ENCODE results near the gene PCDH1. TPM values are rescaled to one million over a fixed set of nuclear protein-coding genes. Genes with fewer than 3 reads are reported as not detected.

The PCDH1 gene
- total and polyA plus RNA-seq, 2 of the 8 experiments (the other 6 are each of a cell fraction or from before 2014, with no cell fraction given) = 101 to 102 TPM

GRCh38 chr5:141850244-141850768 lies 27.9 kb downstream of the PCDH1 start:
- peaks cover 8% of the 10 kb centered on the region; the same call in 1 of the 2 replicates for H3K23me2 ChIP-seq (ENCODE audit: low read depth, low read length)
- peak overlapping the region; percentile 97 for H2BK12ac ChIP-seq (ENCODE audit: low read depth, low read length)
- H3K9me3 ChIP-seq (ENCODE audit: insufficient read depth in 2 of 2, low read depth in 1 of 2, low read length in 1 of 2) = no peaks in the 10 kb centered on the region
- ChIA-PET CTCF (ENCODE audit: partially characterized antibody) (interaction anchor here (0.6 to 17.3 kb wide), 12 partner anchors 8 to 180 kb away, joined by 3 to 273 read pairs (median 4); partner anchors contain the start of gene PCDH1), POLR2A (ENCODE audit: partially characterized antibody) (interaction anchor here (0.9 to 10.7 kb wide), 13 partner anchors 9 to 158 kb away, joined by 3 to 173 read pairs (median 5); partner anchors contain the start of gene PCDH1)
- H3K14ac ChIP-seq (ENCODE audit: insufficient read length) = no peak overlapping the region
- peak overlapping the region; percentile 99 for H4K8ac ChIP-seq (ENCODE audit: extremely low read depth, insufficient read depth, low read length)
- H3K4me3 ChIP-seq (ENCODE audit: extremely low read depth in 1 of 4, insufficient read depth in 2 of 4, low read depth in 3 of 4, low read length in 4 of 4) = peak overlapping the region; percentile 47 to 78 (median 70)
- peaks cover 2 to 14% (median 6%) of the 10 kb centered on the region in 4 experiments; a peak in 5 of 8 replicates for H3K36me3 ChIP-seq (ENCODE audit: control insufficient read depth in 2 of 4, insufficient read depth in 4 of 4, low read length in 3 of 4)
- peak overlapping the region; percentile 67; the same call in 1 of the 2 replicates for H2AK5ac ChIP-seq (ENCODE audit: low read depth, low read length)
- FAIRE-seq (no peak), DNase-seq (ENCODE audit: low read depth in 1 of 2, low spot score in 2 of 2) (no peak)
- WGBS, 2 experiments (ENCODE audit: extremely low coverage in 1 of 2, insufficient coverage in 1 of 2, insufficient read length in 1 of 2, insufficient replicate concordance in 2 of 2, low coverage in 1 of 2, low lambda C conversion rate in 2 of 2, missing lambda C conversion rate in 1 of 2) = 1% methylated on average over 18 of the region's 36 CpGs; no CpG with 5 or more reads in 1 of the 2 experiments
- no peak overlapping the region for H3K23ac ChIP-seq (ENCODE audit: insufficient read length)
- H4K20me1 ChIP-seq (replicated peaks in 1 of 2; ENCODE audit: control insufficient read depth in 1 of 2, insufficient read depth in 2 of 2, low read length in 2 of 2) = no peaks in the 10 kb centered on the region
- no peak overlapping the region; the same call in 1 of the 2 replicates for H2BK20ac ChIP-seq (ENCODE audit: low read length)
- H2BK5ac ChIP-seq (ENCODE audit: low read depth, low read length) = peak overlapping the region; percentile 99
- peak overlapping the region; percentile 86 to 97 (median 92) for H3K9ac ChIP-seq (replicated peaks in 1 of 4; ENCODE audit: extremely low read depth in 1 of 4, low read depth in 3 of 4, low read length in 3 of 4)
- H2BK15ac ChIP-seq (ENCODE audit: low read length) = peak overlapping the region; percentile 88; the same call in 1 of the 2 replicates
- H2BK120ac ChIP-seq (replicated peaks; ENCODE audit: low read depth, low read length) = peak overlapping the region; percentile 30
- peak overlapping the region; percentile 91 for H3K56ac ChIP-seq (replicated peaks; ENCODE audit: insufficient read length, low read depth, low read length)
- H3K4me1 ChIP-seq (replicated peaks in 1 of 4; ENCODE audit: control insufficient read depth in 3 of 4, insufficient read depth in 4 of 4, low read length in 3 of 4) = peaks cover 20 to 50% (median 39%) of the 10 kb centered on the region in 4 experiments
- H2AFZ ChIP-seq (ENCODE audit: low read length) = no peak overlapping the region
- H3K4me2 ChIP-seq (ENCODE audit: insufficient read depth in 1 of 2, low read depth in 2 of 2, low read length in 2 of 2) = peak overlapping the region; percentile 80 to 100
- H3K18ac ChIP-seq (ENCODE audit: extremely low read depth, low read length) = peak overlapping the region; percentile 88; the same call in 1 of the 2 replicates
- peak; percentile 41; the same call in 1 of the 2 replicates for TF ChIP-seq NRF1 (IDR thresholded peaks at IDR 0.05; ENCODE audit: low read depth, low read length)
- TF ChIP-seq CTBP2 (IDR thresholded peaks at IDR 0.05; ENCODE audit: borderline replicate concordance, insufficient read depth, insufficient read length, low read length) = no peak
- H3K79me2 ChIP-seq (ENCODE audit: control insufficient read depth in 1 of 2, insufficient read depth in 2 of 2, low read length in 2 of 2) = peaks cover 0 to 11% of the 10 kb centered on the region in 2 experiments; a peak in 1 of 4 replicates
- peak overlapping the region; percentile 99 for H3K27ac ChIP-seq (ENCODE audit: low read depth, low read length)
- H3K79me1 ChIP-seq (ENCODE audit: low read depth, low read length) = peaks cover 6% of the 10 kb centered on the region; the same call in 1 of the 2 replicates
- H4K5ac ChIP-seq (ENCODE audit: insufficient read length, low read depth, low read length) = peak overlapping the region; percentile 96
- no peaks in the 10 kb centered on the region for H3K27me3 ChIP-seq (replicated peaks in 1 of 4; ENCODE audit: control insufficient read depth in 3 of 4, extremely low read depth in 1 of 4, insufficient read depth in 3 of 4, low read length in 3 of 4)
- peak overlapping the region; percentile 71 for H3K4ac ChIP-seq (replicated peaks; ENCODE audit: insufficient read length, low read depth, low read length)
- peak overlapping the region; percentile 98 for H4K91ac ChIP-seq (replicated peaks; ENCODE audit: insufficient read length, low read length)

All from H1 (cell line).